Skeletal muscle tissue (tissue), 4 donors: ENCODE results near the gene CD48. TPM values are rescaled to one million over a fixed set of nuclear protein-coding genes. Genes with fewer than 3 reads are reported as not detected.
"Not testable (repeated sequence)": the region's sequence is repeated elsewhere in the genome, so short reads cannot be mapped to it uniquely, and the experiment has no call there.

Experiments used
- H3K27ac ChIP-seq: one replicate; pipeline ENCODE4 v1.7.0; 2013; ENCODE audit warnings: mild to moderate bottlenecking, low read depth, low read length, inconsistent platforms
- H3K27me3 ChIP-seq, 3 donors: one replicate each; pipeline ENCODE4 v1.7.0; 2013; ENCODE audit warnings: low read length in 3 of 3; ENCODE audit not compliant: control insufficient read depth in 3 of 3, insufficient read depth in 3 of 3
- H3K36me3 ChIP-seq, 3 donors: one replicate each; pipeline ENCODE4 v1.7.0; 2013; ENCODE audit warnings: low read length in 3 of 3; ENCODE audit not compliant: control insufficient read depth in 3 of 3, insufficient read depth in 3 of 3
- H3K4me1 ChIP-seq, 3 donors: one replicate each; pipeline ENCODE4 v1.7.0; 2013; ENCODE audit warnings: low read length in 3 of 3, mild to moderate bottlenecking in 3 of 3; ENCODE audit not compliant: control insufficient read depth in 3 of 3, insufficient read depth in 3 of 3
- H3K4me3 ChIP-seq, 3 donors: one replicate each; pipeline ENCODE4 v1.7.0; 2013; ENCODE audit warnings: low read length in 3 of 3
- H3K9ac ChIP-seq, 3 donors: one replicate each; pipeline ENCODE4 v1.7.0; 2013; ENCODE audit warnings: low read length in 3 of 3, mild to moderate bottlenecking in 3 of 3, moderate library complexity in 2 of 3, low read depth in 1 of 3
- H3K9me3 ChIP-seq, 3 donors: one replicate each; pipeline ENCODE4 v1.7.0; 2013; ENCODE audit warnings: low read length in 3 of 3; ENCODE audit not compliant: control insufficient read depth in 3 of 3
- total RNA-seq: library from RNA; depleted of rRNA; stranded (reverse); fragments of >200 nt; gene quantifications from one replicate; pipeline ENCODE4 v1.2.3, GENCODE V29; 2014
- donor health status: Osteomylitis.

CD48 gene
- total RNA-seq, 1 donor from 2014 or later = 5.2 TPM

DNA sequence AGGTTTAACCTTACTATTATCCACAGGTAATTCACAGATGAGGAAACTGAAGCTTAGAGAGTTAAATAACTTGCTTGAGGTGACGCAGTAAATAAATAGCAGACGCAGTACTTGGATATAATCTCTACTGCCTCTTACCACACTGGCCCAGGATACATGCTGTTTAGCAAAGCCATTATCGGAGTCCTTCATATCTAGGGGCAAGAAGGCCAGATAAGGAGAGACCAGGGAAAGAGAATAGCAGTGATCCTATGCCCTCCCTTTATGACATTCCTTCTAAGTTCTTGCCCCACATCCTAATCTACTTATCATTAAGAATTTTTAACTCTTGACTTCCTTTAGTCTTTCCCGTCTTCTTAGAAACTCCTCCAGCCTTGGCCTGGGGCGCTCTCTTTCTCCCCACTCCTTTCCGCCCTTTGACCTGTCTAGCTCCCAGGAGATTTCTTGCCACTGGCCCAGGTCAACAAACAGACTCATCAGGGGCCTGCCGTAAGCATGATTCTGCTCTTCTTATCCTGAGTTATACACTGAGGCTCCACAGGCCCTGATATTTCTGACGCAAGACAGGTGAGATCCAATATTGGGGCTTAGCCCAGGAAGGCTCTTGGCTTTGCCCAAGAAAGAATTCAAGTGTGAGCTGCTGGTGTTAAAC is 53.3 kb downstream of the CD48 start:
- Histone ChIP-seq H3K36me3 (no peaks in the 10 kb centered on the region), H3K4me1 (no peaks in the 10 kb centered on the region), H3K4me3 (no peak overlapping the region), H3K9me3 (no peaks in the 10 kb centered on the region), H3K27ac (no peak overlapping the region), H3K9ac (no peak overlapping the region), H3K27me3 (no peaks in the 10 kb centered on the region)

DNA sequence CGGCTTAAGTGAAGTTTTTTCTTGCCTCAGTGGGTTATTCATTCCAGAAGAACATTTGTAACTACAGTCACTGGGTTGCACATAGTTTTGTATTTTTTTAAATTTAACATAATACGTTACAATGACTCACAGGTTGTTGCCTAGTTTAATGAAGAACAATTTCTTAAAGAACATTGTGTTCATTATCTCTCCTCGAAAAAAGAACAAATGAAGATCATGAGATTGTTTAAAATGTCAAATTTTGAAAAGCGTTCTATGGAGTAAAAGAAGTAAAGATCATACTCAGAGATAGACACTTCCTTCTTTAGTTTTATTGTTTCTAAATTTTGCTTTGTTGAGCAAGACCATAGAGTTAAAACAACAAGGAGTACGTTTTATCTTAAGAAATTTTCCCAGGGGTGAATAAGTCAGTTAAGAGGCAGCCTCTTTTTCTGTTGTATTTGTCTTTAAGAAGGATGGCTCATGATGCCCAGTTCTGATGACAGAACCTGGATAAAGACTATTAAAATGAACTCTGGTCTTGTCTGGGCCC is 54.3 kb downstream of the CD48 start:
- no peak overlapping the region for H3K27ac ChIP-seq

DNA sequence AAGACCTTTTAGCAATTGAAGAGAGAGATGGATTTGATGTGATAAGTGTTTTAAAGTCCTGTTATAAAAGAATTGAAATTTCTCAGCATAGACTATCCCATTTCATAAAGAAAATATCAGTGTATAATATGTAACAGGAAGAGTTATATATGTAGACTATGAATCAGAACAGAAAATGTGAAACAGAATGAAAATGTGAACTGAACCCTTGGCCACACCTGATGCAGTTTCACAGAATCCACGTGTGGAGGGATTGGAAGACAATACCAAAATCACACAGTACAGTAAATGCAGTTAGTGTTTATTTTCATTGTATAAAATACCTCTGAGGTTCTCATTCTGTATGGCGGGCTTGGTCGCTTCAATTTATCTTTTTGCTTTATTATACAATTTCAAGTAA is 54.9 kb downstream of the CD48 start:
- H3K36me3 ChIP-seq = no peaks in the 10 kb centered on the region
- no peaks in the 10 kb centered on the region for H3K4me1 ChIP-seq
- H3K9me3 ChIP-seq = no peaks in the 10 kb centered on the region
- no peaks in the 10 kb centered on the region for H3K27me3 ChIP-seq
- H3K9ac ChIP-seq = no peak overlapping the region
- H3K4me3 ChIP-seq = no peak overlapping the region
- no peak overlapping the region for H3K27ac ChIP-seq

More for the DNA sequence above, 54.3 kb downstream of the CD48 start:
- Histone ChIP-seq H3K9me3 (no peaks in the 10 kb centered on the region), H3K4me3 (no peak overlapping the region), H3K27me3 (no peaks in the 10 kb centered on the region), H3K9ac (no peak overlapping the region), H3K4me1 (no peaks in the 10 kb centered on the region), H3K36me3 (no peaks in the 10 kb centered on the region)

DNA sequence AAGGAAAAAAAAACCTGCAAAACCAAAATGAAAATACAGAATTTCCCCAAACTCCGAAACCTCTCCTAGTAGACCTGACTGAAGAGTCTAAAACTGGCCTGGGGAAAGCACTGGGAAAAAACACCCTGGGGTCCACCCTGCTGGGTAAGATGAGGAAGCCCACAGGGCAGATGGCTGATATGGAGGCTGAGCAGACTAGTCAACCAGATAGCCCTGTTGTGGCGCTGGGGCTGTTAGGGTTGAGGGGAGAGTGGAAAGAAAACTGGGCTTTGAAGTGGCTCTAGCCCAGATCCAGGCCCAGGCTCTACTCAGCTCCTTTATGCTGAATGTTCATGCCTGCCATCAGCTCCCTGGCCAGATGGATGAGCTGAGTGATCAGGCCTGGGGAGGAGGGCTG is 58.0 kb downstream of the CD48 start:
- Histone ChIP-seq H3K36me3 (no peaks in the 10 kb centered on the region), H3K27ac (no peak overlapping the region), H3K4me1 (no peaks in the 10 kb centered on the region), H3K9ac (no peak overlapping the region), H3K9me3 (no peaks in the 10 kb centered on the region), H3K27me3 (no peaks in the 10 kb centered on the region), H3K4me3 (no peak overlapping the region)

DNA sequence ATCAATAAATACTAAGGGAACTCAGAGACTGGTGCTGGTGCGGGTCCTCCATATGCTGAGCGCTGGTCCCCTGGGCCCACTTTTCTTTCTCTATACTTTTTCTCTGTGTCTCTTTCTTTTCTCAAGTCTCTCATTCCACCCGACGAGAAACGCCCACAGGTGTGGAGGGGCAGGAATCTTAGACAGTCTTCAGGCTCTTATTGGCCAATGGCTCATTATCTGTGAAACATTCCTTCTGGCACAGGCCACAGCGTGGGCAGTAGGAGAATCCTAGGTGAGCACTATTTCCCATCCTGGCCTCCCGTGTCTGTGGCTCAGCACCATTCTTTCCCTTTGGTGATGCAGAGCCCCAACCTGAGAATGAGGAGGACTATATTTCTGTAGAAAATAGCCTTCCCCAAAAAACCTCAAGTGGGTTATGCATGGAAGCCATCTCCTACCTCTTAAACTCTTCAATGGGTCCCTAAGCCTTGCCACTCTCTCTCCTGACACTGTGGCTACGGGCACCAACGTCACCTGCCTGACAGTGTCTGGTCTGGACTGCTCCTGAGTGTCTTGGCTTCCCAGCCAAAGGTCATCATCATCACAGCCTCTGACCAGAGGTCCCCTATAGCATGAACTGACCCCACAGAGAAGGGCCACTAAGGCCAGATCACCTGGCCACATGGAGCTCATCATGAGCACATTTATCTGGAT is 58.5 kb downstream of the CD48 start:
- no peak overlapping the region for H3K9ac ChIP-seq
- H3K4me1 ChIP-seq = no peaks in the 10 kb centered on the region
- no peaks in the 10 kb centered on the region for H3K36me3 ChIP-seq
- H3K4me3 ChIP-seq = no peak overlapping the region
- no peaks in the 10 kb centered on the region for H3K9me3 ChIP-seq
- H3K27ac ChIP-seq = no peak overlapping the region
- H3K27me3 ChIP-seq = no peaks in the 10 kb centered on the region

DNA sequence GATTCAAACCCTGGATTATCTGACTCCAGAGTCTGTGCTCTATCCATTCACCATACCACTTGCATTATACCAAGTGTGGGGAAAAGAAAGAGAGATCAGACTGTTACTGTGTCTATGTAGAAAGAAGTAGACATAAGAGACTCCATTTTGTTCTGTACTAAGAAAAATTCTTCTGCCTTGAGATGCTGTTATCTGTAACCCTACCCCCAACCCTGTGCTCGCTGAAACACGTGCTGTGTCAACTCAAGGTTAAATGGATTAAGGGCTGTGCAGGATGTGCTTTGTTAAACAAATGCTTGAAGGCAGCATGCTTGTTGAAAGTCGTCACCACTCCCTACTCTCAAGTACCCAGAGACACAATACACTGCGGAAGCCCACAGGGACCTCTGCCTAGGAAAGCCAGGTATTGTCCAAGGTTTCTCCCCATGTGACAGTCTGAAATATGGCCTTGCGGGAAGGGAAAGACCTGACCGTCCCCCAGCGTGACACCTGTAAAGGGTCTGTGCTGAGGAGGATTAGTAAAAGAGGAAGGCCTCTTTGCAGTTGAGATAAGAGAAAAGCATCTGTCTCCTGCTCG is 59.5 kb downstream of the CD48 start:
- not testable (repeated sequence) for H3K27ac ChIP-seq, H3K36me3 ChIP-seq, H3K27me3 ChIP-seq, H3K9me3 ChIP-seq, H3K4me1 ChIP-seq, H3K4me3 ChIP-seq, H3K9ac ChIP-seq

DNA sequence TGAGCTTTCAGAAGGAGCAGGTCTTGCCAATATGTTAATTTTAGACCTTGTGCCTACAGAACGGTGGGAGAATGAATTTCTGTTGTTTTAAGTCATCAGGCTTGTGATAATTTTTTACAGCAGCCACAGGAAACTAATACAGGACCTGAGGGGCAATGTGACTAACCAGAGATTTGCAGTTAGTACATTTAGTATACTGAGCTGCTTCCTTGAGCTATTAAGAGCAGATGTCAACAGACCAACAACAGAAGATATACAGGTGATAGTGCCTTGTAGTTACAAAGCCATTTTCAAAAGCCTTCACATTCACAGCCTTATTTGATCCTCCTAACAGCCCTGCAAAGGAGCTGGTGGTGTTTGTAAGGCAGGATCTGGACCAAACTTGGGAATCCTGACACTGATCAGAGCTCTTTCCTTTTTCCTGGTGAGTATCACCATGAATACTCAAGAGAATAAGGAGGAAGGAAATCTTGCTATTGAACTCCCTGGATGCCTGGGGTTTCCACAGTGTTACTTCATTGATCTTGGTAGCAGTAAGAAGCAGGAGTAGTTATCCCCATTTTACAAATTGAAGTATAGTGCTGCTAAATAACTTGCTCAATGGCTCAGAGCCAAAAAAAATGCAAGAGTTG is 60.1 kb downstream of the CD48 start:
- no peak overlapping the region for H3K4me3 ChIP-seq
- H3K4me1 ChIP-seq = peaks cover 0 to 4% (median 0%) of the 10 kb centered on the region in 3 donors

DNA sequence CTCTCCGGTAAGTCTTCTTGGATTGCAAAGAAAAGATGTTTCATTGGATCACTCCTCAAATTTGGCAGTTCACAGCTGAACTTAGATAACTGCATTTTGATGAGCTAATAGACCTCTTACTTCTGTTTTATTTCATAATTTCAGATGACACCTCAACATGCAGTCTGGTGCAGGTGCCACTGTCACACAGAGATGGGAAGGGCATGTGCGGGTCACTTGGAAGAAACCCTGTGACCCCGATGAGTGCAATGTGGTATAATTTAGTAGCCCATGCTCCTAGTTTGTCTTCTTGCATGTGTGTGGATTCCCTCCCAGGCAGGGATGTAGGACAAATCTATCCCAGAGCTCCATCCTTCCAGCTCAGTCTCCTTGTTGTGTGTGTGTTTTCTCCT is 64.3 kb downstream of the CD48 start:
- peaks cover 0 to 4% (median 4%) of the 10 kb centered on the region in 3 donors for H3K4me1 ChIP-seq
- no peak overlapping the region for H3K27ac ChIP-seq

More for the DNA sequence above, 60.1 kb downstream of the CD48 start:
- Histone ChIP-seq H3K27me3 (no peaks in the 10 kb centered on the region), H3K36me3 (no peaks in the 10 kb centered on the region), H3K9me3 (no peaks in the 10 kb centered on the region), H3K27ac (no peak overlapping the region), H3K9ac (no peak overlapping the region)

DNA sequence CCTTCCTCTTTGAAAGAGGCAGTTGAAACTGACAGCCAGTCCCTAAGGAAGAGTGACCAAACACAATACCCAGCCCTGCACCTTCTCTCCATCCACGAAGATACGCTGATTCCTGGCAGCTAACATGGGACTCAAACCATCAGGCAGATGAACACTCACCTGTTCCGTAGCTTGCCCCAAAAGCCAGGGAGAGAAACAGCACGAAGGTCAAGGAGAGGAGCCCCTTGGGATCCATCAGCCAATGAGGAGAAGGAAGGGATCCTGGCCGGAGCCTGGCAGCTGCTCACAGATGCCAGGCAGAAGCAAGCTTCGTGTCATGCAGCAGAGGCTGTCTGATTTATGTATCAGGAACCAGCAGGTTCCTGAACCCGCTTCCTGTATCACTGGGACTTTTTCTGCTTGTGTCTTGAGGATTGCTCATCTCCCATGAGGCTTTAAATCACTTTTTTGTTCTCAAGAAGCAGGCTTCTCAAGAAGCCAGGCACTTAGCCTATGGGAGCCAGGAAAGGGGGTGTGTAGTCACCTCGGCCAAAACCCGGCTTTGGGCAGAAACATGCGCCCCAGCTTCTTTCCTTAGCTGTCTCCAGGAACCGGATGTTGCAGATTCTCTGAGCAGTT is 64.8 kb downstream of the CD48 start, which contains the start of gene SLAMF1:
SLAMF1 (minus strand) TSS at position 334 of the 618 bp plus-strand sequence; CDS start at position 235, 99 bp downstream.
- peak within 1 kb of the TSS; percentile 12 for H3K27ac ChIP-seq

More for the DNA sequence above, 64.3 kb downstream of the CD48 start:
- no peaks in the 10 kb centered on the region for H3K9me3 ChIP-seq
- no peak overlapping the region for H3K4me3 ChIP-seq
- no peaks in the 10 kb centered on the region for H3K27me3 ChIP-seq
- no peak overlapping the region for H3K9ac ChIP-seq
- H3K36me3 ChIP-seq = no peaks in the 10 kb centered on the region

More for the DNA sequence above, 64.8 kb downstream of the CD48 start, which contains the start of gene SLAMF1:
- Histone ChIP-seq H3K4me1 (peaks cover 0 to 4% (median 4%) of the 10 kb centered on the region in 3 donors), H3K4me3 (peak within 1 kb of the TSS in 1 of 3 donors; percentile 2), H3K27me3 (no peaks in the 10 kb centered on the region), H3K9me3 (no peaks in the 10 kb centered on the region), H3K9ac (no peak within 1 kb of the TSS), H3K36me3 (no peaks in the 10 kb centered on the region)
